ENCODE data around the gene SMYD3.

DNA sequence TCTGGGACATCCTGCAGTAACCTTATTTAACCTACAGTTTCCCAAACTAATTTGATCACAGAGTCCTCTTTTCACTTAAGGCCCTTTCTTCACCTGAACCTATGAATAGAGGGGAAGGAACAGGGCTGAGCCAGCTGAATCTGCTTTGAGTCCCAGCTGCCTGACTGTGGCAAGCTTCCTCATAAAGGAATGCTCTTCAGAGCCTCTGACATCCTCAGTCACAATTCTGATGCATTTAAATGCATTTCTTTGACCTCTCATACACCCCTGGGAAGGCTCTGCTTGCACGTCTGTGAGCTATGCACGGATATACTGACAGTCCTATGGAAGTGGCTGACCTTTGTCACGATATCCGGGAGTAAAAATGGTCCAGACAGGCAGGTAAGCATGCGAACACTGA lies 673.1 kb downstream of the SMYD3 start:
- no peak for TF ChIP-seq CTCF (IDR thresholded peaks at IDR 0.05; ENCODE audit: extremely low read depth in 1 of 2, insufficient read depth in 1 of 2, low read depth in 1 of 2, low read length in 2 of 2)
- TF ChIP-seq POLR2AphosphoS5 (IDR thresholded peaks at IDR 0.05; ENCODE audit: insufficient read depth, low read depth, low read length) = no peak
- no peak for TF ChIP-seq JUN (IDR thresholded peaks at IDR 0.05; ENCODE audit: borderline replicate concordance, insufficient read depth, insufficient read length, low read depth)
- TF ChIP-seq FOS (IDR thresholded peaks at IDR 0.05; ENCODE audit: borderline replicate concordance, insufficient read depth, low read length) = no peak
- TF ChIP-seq POLR2A (IDR thresholded peaks at IDR 0.05; ENCODE audit: low read depth, low read length) = no peak
- TF ChIP-seq MYC (IDR thresholded peaks at IDR 0.05; ENCODE audit: low read depth, low read length) = no peak
